ENCODE results near the gene USP36.
"Not testable (repeated sequence)": the region's sequence is repeated elsewhere in the genome, so short reads cannot be mapped to it uniquely, and the experiment has no call there.

Gene USP36

GRCh38 chr17:78868391-78868790, 27.8 kb upstream of the USP36 start:
- Histone ChIP-seq H3K4me3 (ENCODE audit: low read depth in 1 of 2, low read length in 2 of 2) (no peak overlapping the region), H3K27me3 (ENCODE audit: control insufficient read depth in 1 of 2, insufficient read depth in 2 of 2, low read length in 2 of 2) (no peaks in the 10 kb centered on the region), H3K9ac (ENCODE audit: low read length) (no peak overlapping the region), H3K36me3 (ENCODE audit: insufficient read depth, low read length) (peaks cover 62% of the 10 kb centered on the region), H3K9me3 (ENCODE audit: low read length) (no peaks in the 10 kb centered on the region), H3K27ac (ENCODE audit: low read depth, low read length) (no peak overlapping the region), H3K4me1 (ENCODE audit: insufficient read depth, low read length) (peaks cover 20% of the 10 kb centered on the region)

GRCh38 chr17:78867046-78867445, 26.4 kb upstream of the USP36 start:
- not testable (repeated sequence) for H3K27me3 ChIP-seq (ENCODE audit: control insufficient read depth in 1 of 2, insufficient read depth in 2 of 2, low read length in 2 of 2); H3K9me3 ChIP-seq (ENCODE audit: low read length); H3K9ac ChIP-seq (ENCODE audit: low read length); H3K27ac ChIP-seq (ENCODE audit: low read depth, low read length); H3K4me3 ChIP-seq (ENCODE audit: low read depth in 1 of 2, low read length in 2 of 2)
- peaks cover 49% of the 10 kb centered on the region for H3K36me3 ChIP-seq (ENCODE audit: insufficient read depth, low read length)
- H3K4me1 ChIP-seq (ENCODE audit: insufficient read depth, low read length) = peaks cover 22% of the 10 kb centered on the region

- no peaks in the 10 kb centered on the region for H3K27me3 ChIP-seq (ENCODE audit: control insufficient read depth in 1 of 2, insufficient read depth in 2 of 2, low read length in 2 of 2)
- H3K4me3 ChIP-seq (ENCODE audit: low read depth in 1 of 2, low read length in 2 of 2) = no peak overlapping the region
- H3K36me3 ChIP-seq (ENCODE audit: insufficient read depth, low read length) = peaks cover 44% of the 10 kb centered on the region
- peak overlapping the region; percentile 22 for H3K27ac ChIP-seq (ENCODE audit: low read depth, low read length)
- peaks cover 28% of the 10 kb centered on the region for H3K4me1 ChIP-seq (ENCODE audit: insufficient read depth, low read length)
- H3K9me3 ChIP-seq (ENCODE audit: low read length) = no peaks in the 10 kb centered on the region
- H3K9ac ChIP-seq (ENCODE audit: low read length) = no peak overlapping the region
These were observed 25.2 kb upstream of the USP36 start for GRCh38 chr17:78865682-78866390.

DNA sequence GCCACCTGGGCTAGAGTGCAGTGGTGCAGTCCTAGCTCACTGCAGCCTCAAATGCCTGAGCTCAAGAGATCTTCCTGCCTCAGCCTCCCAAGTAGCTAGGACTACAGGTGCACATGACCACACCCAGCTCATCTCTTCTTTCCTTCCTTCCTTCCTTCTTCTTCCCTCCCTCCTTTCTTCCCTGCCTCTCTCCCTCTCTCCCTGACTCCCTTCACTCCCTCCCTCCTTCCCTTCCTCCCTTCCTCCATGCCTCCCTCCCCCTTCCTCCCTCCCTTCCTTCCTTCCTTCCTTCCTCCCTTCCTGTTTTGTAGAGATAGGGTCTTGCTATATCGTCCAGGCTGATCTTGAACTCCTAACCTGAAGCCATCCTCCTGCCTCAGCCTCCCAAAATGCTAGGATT, 23.5 kb upstream of the USP36 start:
- peaks cover 28% of the 10 kb centered on the region for H3K4me1 ChIP-seq (ENCODE audit: insufficient read depth, low read length)

DNA sequence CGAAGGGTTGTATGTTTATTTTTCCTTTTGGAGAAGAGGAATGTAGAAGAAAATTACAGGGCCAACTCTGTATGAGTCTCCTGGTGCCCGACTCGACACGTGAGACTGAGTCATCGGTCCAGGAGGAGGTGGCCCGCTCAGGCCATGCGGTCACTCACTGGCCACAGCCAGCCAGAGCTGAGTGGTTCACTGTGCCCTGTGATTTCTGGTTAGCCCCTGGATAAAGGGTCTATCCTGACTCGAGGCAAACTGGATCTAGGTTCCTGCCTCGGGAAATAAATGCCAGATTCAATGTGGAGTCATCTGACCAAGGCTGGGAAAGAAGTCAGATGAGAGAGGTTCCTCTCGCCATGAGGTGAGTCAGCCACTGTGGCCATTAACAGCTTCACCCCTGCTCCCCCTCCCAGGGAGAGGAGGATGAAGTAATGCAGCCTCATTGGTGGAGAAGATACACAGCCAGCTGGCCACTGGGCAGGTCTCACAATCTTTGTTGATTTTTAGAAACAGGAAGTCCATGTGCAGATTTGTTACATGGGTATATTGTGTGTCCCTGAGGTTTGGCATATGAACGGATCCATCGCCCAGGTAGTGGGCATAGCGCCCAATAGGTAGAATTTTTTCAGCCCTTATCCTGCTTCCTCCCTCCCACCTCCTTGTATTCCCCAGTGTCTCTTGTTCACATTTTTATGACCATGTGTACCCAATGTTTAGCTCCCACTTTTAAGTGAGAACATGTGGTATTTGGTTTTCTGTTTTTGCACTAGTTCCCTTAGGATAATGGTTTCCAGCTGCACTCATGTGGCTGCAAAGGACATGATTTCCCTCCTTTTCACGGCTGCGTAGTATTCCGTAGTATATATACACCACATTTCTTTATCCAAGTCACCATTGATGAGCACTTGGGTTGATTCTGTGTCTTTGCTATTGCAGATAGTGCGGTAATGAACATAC, 21.7 kb upstream of the USP36 start:
- H3K9ac ChIP-seq (ENCODE audit: low read length) = no peak overlapping the region
- no peaks in the 10 kb centered on the region for H3K27me3 ChIP-seq (ENCODE audit: control insufficient read depth in 1 of 2, insufficient read depth in 2 of 2, low read length in 2 of 2)
- no peaks in the 10 kb centered on the region for H3K9me3 ChIP-seq (ENCODE audit: low read length)
- peaks cover 24% of the 10 kb centered on the region for H3K36me3 ChIP-seq (ENCODE audit: insufficient read depth, low read length)
- H3K27ac ChIP-seq (ENCODE audit: low read depth, low read length) = peak overlapping the region; percentile 22
- peaks cover 28% of the 10 kb centered on the region for H3K4me1 ChIP-seq (ENCODE audit: insufficient read depth, low read length)
- H3K4me3 ChIP-seq (ENCODE audit: low read depth in 1 of 2, low read length in 2 of 2) = no peak overlapping the region

More for the DNA sequence above, 23.5 kb upstream of the USP36 start:
- no peak overlapping the region for H3K9ac ChIP-seq (ENCODE audit: low read length)
- H3K27me3 ChIP-seq (ENCODE audit: control insufficient read depth in 1 of 2, insufficient read depth in 2 of 2, low read length in 2 of 2) = no peaks in the 10 kb centered on the region
- no peaks in the 10 kb centered on the region for H3K9me3 ChIP-seq (ENCODE audit: low read length)
- no peak overlapping the region for H3K27ac ChIP-seq (ENCODE audit: low read depth, low read length)
- H3K4me3 ChIP-seq (ENCODE audit: low read depth in 1 of 2, low read length in 2 of 2) = no peak overlapping the region
- H3K36me3 ChIP-seq (ENCODE audit: insufficient read depth, low read length) = peaks cover 32% of the 10 kb centered on the region

GRCh38 chr17:78861229-78861628, 20.6 kb upstream of the USP36 start:
- H3K36me3 ChIP-seq (ENCODE audit: insufficient read depth, low read length) = peaks cover 35% of the 10 kb centered on the region
- no peak overlapping the region for H3K9ac ChIP-seq (ENCODE audit: low read length)
- H3K9me3 ChIP-seq (ENCODE audit: low read length) = no peaks in the 10 kb centered on the region
- no peak overlapping the region for H3K4me3 ChIP-seq (ENCODE audit: low read depth in 1 of 2, low read length in 2 of 2)
- H3K27me3 ChIP-seq (ENCODE audit: control insufficient read depth in 1 of 2, insufficient read depth in 2 of 2, low read length in 2 of 2) = no peaks in the 10 kb centered on the region
- peaks cover 17% of the 10 kb centered on the region for H3K4me1 ChIP-seq (ENCODE audit: insufficient read depth, low read length)
- H3K27ac ChIP-seq (ENCODE audit: low read depth, low read length) = no peak overlapping the region

GRCh38 chr17:78859051-78859450, 18.4 kb upstream of the USP36 start:
- no peaks in the 10 kb centered on the region for H3K9me3 ChIP-seq (ENCODE audit: low read length)
- peaks cover 50% of the 10 kb centered on the region for H3K36me3 ChIP-seq (ENCODE audit: insufficient read depth, low read length)
- no peak overlapping the region for H3K9ac ChIP-seq (ENCODE audit: low read length)
- no peaks in the 10 kb centered on the region for H3K27me3 ChIP-seq (ENCODE audit: control insufficient read depth in 1 of 2, insufficient read depth in 2 of 2, low read length in 2 of 2)
- H3K4me1 ChIP-seq (ENCODE audit: insufficient read depth, low read length) = peaks cover 9% of the 10 kb centered on the region
- no peak overlapping the region for H3K27ac ChIP-seq (ENCODE audit: low read depth, low read length)
- no peak overlapping the region for H3K4me3 ChIP-seq (ENCODE audit: low read depth in 1 of 2, low read length in 2 of 2)

- H3K27ac ChIP-seq (ENCODE audit: low read depth, low read length) = no peak overlapping the region
- peaks cover 9% of the 10 kb centered on the region for H3K4me1 ChIP-seq (ENCODE audit: insufficient read depth, low read length)
- no peak overlapping the region for H3K9ac ChIP-seq (ENCODE audit: low read length)
- peaks cover 53% of the 10 kb centered on the region for H3K36me3 ChIP-seq (ENCODE audit: insufficient read depth, low read length)
- no peaks in the 10 kb centered on the region for H3K27me3 ChIP-seq (ENCODE audit: control insufficient read depth in 1 of 2, insufficient read depth in 2 of 2, low read length in 2 of 2)
- H3K9me3 ChIP-seq (ENCODE audit: low read length) = no peaks in the 10 kb centered on the region
- H3K4me3 ChIP-seq (ENCODE audit: low read depth in 1 of 2, low read length in 2 of 2) = no peak overlapping the region
These were observed 16.7 kb upstream of the USP36 start for GRCh38 chr17:78857266-78857665.

GRCh38 chr17:78855561-78856165, 15.0 kb upstream of the USP36 start:
- Histone ChIP-seq H3K36me3 (ENCODE audit: insufficient read depth, low read length) (peaks cover 48% of the 10 kb centered on the region), H3K27me3 (ENCODE audit: control insufficient read depth in 1 of 2, insufficient read depth in 2 of 2, low read length in 2 of 2) (no peaks in the 10 kb centered on the region), H3K4me1 (ENCODE audit: insufficient read depth, low read length) (no peaks in the 10 kb centered on the region), H3K9ac (ENCODE audit: low read length) (no peak overlapping the region), H3K9me3 (ENCODE audit: low read length) (no peaks in the 10 kb centered on the region), H3K4me3 (ENCODE audit: low read depth in 1 of 2, low read length in 2 of 2) (no peak overlapping the region), H3K27ac (ENCODE audit: low read depth, low read length) (no peak overlapping the region)

- no peak overlapping the region for H3K9ac ChIP-seq (ENCODE audit: low read length)
- H3K9me3 ChIP-seq (ENCODE audit: low read length) = no peaks in the 10 kb centered on the region
- no peaks in the 10 kb centered on the region for H3K4me1 ChIP-seq (ENCODE audit: insufficient read depth, low read length)
- no peak overlapping the region for H3K4me3 ChIP-seq (ENCODE audit: low read depth in 1 of 2, low read length in 2 of 2)
- no peak overlapping the region for H3K27ac ChIP-seq (ENCODE audit: low read depth, low read length)
- peaks cover 44% of the 10 kb centered on the region for H3K36me3 ChIP-seq (ENCODE audit: insufficient read depth, low read length)
- H3K27me3 ChIP-seq (ENCODE audit: control insufficient read depth in 1 of 2, insufficient read depth in 2 of 2, low read length in 2 of 2) = no peaks in the 10 kb centered on the region
These were observed 13.9 kb upstream of the USP36 start for GRCh38 chr17:78854508-78854907.

GRCh38 chr17:78853926-78854394, 13.3 kb upstream of the USP36 start:
- no peaks in the 10 kb centered on the region for H3K4me1 ChIP-seq (ENCODE audit: insufficient read depth, low read length)
- no peaks in the 10 kb centered on the region for H3K9me3 ChIP-seq (ENCODE audit: low read length)
- no peaks in the 10 kb centered on the region for H3K27me3 ChIP-seq (ENCODE audit: control insufficient read depth in 1 of 2, insufficient read depth in 2 of 2, low read length in 2 of 2)
- H3K36me3 ChIP-seq (ENCODE audit: insufficient read depth, low read length) = peaks cover 44% of the 10 kb centered on the region
- no peak overlapping the region for H3K4me3 ChIP-seq (ENCODE audit: low read depth in 1 of 2, low read length in 2 of 2)
- H3K9ac ChIP-seq (ENCODE audit: low read length) = no peak overlapping the region
- no peak overlapping the region for H3K27ac ChIP-seq (ENCODE audit: low read depth, low read length)
